Bone marrow (tissue), 2 donors: ENCODE results near the gene CDCA3.
"Not testable (repeated sequence)": the region's sequence is repeated elsewhere in the genome, so short reads cannot be mapped to it uniquely, and the experiment has no call there.

ENCODE experiments used
- DNase-seq, 2 donors: peaks; one replicate each; lab custom pipeline; 2025; lab: John Stamatoyannopoulos, UW

The CDCA3 gene

DNA sequence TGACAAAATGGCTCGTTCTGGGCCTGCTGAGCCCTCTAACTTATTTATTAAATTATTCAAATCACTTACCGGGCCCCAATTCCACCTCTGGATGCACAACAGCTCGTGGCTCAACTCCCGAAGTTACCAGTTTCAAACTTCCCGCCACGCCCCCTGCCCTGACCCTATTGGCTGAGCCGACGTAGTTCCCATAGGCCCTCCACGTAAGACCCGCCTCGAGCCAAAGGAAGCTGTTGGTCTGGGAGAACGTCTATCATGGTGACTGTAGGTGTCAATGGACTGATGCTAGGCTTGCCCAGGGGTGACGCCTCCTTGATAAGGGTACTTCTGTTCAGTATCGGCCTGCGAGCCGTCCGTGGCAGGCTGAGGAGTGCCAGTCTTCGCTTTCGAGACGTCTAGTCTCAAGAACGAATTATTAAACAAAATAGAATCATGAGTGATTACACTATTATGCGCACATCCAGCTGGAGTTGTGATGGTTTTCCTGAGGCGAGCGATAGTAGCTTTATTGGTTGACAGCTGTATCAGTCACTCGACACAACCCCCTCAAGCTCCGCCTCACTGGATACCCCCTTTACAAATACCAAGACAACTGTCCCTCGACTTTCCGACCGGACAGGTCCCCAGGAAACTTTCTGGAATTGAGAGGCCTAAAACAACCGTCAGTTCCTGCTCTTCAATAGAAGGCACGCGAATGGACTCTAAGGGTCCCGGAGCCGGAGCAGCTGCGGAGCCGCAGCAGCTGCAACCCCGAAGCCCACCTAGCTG is at the start of gene CDCA3:
Gene CDCA3 (minus strand): TSS at position 134 of the 768 bp plus-strand sequence. CDS start 334 bp downstream, outside the sequence.
- peak; percentile 78 to 92 for DNase-seq

GRCh38 chr12:6899837-6900519 is 48.9 kb upstream of the CDCA3 start:
- DNase-seq: peak; percentile 22 to 71

GRCh38 chr12:6899427-6899826 is 48.3 kb upstream of the CDCA3 start:
- DNase-seq: no peak

DNA sequence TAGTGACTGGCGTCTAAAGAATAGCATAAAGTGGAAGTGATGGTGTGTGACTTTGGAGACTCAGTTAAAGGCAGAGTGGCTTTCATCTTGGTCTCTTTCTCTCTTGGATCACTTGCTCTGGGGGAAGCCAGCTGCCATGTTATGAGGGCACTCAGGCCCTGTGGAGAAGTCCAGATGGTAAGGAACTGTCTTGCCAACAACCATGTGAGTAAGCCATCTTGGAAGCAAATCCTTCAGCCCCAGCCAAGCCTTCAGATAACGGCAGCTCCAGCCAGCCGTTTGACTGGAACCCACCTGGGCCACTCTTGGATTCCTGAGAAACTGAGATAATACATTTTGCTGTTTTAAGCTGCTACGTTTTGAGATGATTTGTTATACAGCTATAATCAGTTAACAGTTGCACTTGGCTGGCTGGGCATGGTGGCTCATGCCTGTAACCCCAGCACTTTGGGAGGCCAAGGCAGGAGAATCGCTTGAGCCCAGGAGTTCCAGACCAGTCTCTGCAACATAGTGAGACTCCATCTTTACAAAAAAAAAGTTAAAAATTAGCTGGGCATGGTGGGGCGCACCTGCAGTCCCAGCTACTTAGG is 45.9 kb upstream of the CDCA3 start:
- DNase-seq: no peak

GRCh38 chr12:6894321-6894720 is 43.2 kb upstream of the CDCA3 start:
- DNase-seq: no peak

DNA sequence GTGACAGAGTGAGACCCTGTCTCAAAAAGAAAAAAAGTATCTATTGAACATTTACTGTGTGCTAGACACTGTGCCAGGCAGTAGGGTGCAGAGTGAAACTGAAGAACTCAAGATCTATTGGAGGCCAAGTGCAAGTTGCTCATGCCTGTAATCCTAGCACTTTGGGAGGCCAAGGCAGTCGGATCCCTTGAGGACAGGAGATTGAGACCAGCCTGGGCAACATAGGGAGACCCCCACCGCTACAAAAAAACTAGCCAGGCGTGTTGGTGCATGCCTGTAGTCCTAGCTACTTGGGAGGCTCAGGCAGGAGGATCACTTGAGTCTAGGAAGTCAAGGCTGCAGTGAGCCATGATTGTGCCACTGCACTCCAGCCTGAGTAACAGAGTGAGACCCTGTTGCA is 41.6 kb upstream of the CDCA3 start:
- DNase-seq: not testable (repeated sequence)

GRCh38 chr12:6891646-6892001 is 40.5 kb upstream of the CDCA3 start:
- DNase-seq: no peak

DNA sequence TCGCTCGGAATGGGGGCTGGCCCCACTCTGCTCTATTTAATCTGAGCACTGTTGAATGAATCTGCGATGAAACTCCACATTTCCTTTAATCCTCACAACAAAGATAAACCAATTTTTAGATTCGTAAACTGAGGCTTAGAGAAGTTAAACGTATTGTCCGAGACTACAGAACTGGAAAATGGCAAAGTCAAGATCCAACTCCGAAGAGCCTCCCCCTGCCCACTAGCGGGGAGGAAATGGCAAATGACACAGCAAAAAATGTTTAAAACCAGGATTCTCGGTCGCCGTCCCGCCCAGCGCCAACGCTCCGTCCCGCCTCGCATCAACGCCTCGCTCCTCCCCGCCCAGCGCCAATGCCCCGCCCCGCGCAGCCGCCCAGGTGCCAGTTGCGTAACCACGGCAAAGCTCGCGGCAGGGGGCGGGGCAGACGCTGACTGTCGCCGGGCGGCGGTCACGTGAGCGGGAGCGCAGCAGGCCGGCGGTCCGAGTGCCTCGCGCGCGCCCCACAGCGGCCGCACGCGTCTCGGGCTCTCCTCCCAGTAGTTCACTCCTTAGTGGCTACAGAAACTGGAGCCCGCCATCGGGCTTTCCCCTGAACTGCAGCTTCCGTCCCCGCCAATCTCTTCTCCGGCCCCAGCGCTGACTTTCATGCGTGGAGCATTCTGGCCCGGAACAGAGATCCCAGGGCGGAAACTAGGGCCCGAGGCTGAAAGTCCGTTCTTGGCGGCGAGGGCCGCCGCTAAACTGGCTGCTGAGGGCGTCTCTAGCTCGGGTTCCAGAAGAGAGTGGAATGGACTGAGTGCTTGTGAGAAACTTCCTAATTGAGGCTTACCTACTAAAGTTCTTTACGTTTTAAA is 39.9 kb upstream of the CDCA3 start:
- DNase-seq: peak; percentile 94 to 100

GRCh38 chr12:6889775-6890573 is 38.9 kb upstream of the CDCA3 start:
- DNase-seq: not testable (repeated sequence)

GRCh38 chr12:6888794-6889193 is 37.7 kb upstream of the CDCA3 start:
- not testable (repeated sequence) for DNase-seq

DNA sequence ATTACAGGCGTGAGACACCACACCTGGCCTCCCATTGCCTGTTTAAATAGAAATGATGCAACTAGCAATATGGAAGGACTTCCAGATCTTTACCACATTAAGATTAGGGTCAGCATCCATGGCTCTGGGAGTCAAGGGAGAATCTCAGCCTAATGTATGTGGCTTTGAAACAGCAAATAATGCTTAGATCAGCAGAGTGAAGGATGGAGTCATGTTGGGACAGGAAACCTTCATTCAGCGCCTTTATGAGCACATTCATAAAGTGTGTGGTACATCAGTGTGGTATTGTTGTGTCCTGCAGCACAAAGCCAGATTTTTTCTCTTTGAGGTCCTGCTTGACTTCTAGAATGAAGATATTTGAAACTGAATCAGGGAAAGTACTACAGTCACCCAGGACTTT is 37.3 kb upstream of the CDCA3 start:
- DNase-seq: no peak

GRCh38 chr12:6887460-6887859 is 36.4 kb upstream of the CDCA3 start:
- no peak for DNase-seq

- not testable (repeated sequence) for DNase-seq
Observed at GRCh38 chr12:6886206-6886999, 35.3 kb upstream of the CDCA3 start.

- no peak for DNase-seq
Observed at GRCh38 chr12:6884539-6884938, 33.5 kb upstream of the CDCA3 start.

GRCh38 chr12:6883683-6884082 is 32.6 kb upstream of the CDCA3 start:
- DNase-seq: no peak

DNA sequence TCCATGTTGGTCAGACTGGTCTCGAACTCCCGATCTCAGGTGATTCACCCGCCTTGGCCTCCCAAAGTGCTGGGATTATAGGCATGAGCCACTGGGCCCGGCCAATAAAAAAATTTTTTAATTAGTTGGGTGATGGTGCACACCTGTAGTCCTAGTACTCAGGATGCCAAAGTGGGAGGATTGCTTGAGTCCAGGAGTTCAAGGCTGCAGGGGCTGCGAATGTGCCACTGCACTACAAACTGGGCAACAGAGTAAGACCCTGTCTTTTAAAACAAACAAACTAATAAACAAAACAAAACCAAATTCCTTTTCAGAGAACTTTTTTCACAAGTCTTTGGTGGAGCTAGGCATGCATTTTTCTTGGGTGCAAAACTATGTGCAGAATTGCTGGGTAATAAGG is 32.2 kb upstream of the CDCA3 start:
- DNase-seq: no peak

DNA sequence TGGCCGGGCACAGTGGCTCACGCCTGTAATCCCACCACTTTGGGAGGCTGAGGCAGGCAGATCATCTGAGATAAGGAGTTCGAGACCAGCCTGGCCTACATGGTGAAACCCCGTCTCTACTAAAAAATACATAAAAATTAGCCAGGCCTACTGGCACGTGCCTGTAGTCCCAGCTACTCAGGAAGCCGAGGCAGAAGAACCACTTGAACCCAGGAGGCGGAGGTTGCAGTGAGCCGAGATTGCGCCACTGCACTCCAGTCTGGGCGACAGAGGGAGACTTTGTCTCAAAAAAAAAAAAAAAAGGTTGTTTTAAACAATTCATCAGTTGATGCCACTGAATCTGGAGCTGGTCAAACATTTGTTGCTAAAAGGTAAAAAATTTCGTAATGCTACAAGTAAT is 28.7 kb upstream of the CDCA3 start:
- not testable (repeated sequence) for DNase-seq

GRCh38 chr12:6874015-6874368 is 22.9 kb upstream of the CDCA3 start:
- DNase-seq: not testable (repeated sequence)

DNA sequence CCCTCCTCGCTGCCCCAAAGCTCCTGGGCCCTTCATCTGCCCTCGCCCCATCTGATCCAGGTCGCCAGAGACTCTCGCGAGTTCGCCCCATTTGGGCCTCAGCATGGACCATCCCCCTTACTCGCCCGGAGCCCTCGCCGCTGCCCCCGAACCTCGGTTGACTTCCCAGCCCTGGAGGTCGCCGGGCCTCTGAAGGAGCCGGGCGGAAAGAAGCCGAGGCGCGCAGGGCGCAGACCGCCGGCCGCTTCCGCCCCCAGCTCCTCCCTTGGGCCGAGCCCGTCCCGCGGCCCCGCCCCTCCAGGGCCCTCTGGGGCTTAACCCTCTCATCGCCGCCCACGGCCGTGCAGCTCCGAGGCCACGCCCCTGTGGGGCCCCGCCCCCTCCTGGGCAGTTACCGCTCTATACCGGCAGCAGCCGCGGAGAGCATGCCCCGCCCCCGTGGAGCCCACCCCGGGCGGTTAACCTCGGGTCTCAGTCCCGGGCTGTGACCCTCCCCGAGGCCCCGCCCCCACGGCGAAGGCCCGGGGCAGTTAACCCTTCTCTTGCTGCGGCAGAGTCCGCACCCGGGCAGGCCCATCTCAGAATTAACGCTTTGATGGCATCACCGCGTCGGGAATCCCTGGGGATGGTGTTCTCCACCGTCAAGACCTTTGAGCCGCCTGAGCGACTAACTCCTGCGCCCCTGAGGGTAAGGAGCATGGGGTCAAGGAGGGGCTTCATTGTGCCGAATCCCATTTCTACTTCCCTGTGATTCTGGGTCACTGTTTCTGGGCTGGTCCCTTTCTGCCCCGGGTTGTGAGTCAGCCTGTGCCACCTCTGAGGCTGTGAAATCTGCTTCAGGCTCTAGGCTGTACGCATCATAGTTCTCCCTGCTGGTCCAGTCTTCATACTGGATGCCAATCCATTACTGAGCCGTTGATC is 22.3 kb upstream of the CDCA3 start, which contains the start of gene SPSB2:
Gene SPSB2 (minus strand): TSS at position 210 of the 921 bp plus-strand sequence. CDS start 402 bp downstream, outside the sequence.
- peak; percentile 88 for DNase-seq
